ENCODE data around the gene IL1RAP. TPM values are rescaled to one million over a fixed set of nuclear protein-coding genes. Genes with fewer than 3 reads are reported as not detected.

Gene IL1RAP
- total and polyA plus RNA-seq, 8 donors = 20.1 to 32.5 (median 21.0) TPM

GRCh38 chr3:190558796-190559195, 44.9 kb downstream of the IL1RAP start:
- TF ChIP-seq CTCF (IDR thresholded peaks at IDR 0.05) = no peak
- Histone ChIP-seq H3K4me3 (no peak overlapping the region), H3K4me1 (no peaks in the 10 kb centered on the region), H3K27me3 (no peaks in the 10 kb centered on the region), H3K27ac (no peak overlapping the region), H3K36me3 (peaks cover 0 to 7% of the 10 kb centered on the region in 2 donors), H3K9me3 (no peaks in the 10 kb centered on the region)
- intact Hi-C loops (cut with DNase I) = no loop called here
- DNase-seq (no peak), ATAC-seq (peak; percentile 35)

GRCh38 chr3:190560013-190560895, 46.4 kb downstream of the IL1RAP start:
- no peaks in the 10 kb centered on the region for H3K27me3 ChIP-seq
- DNase-seq = no peak
- H3K9me3 ChIP-seq = no peaks in the 10 kb centered on the region
- TF ChIP-seq CTCF (IDR thresholded peaks at IDR 0.05) = no peak
- H3K4me3 ChIP-seq = no peak overlapping the region
- H3K27ac ChIP-seq = no peak overlapping the region
- intact Hi-C loops (cut with DNase I) = no loop called here
- ATAC-seq = no peak
- peaks cover 0 to 9% of the 10 kb centered on the region in 2 donors for H3K36me3 ChIP-seq
- peaks cover 0 to 2% of the 10 kb centered on the region in 2 donors for H3K4me1 ChIP-seq

- Histone ChIP-seq H3K27me3 (no peaks in the 10 kb centered on the region), H3K4me3 (no peak overlapping the region), H3K36me3 (peaks cover 0 to 5% of the 10 kb centered on the region in 2 donors), H3K27ac (no peak overlapping the region), H3K9me3 (no peaks in the 10 kb centered on the region), H3K4me1 (peaks cover 7 to 26% of the 10 kb centered on the region in 2 donors)
- no peak for TF ChIP-seq CTCF (IDR thresholded peaks at IDR 0.05)
- intact Hi-C loops (cut with DNase I) = no loop called here
- ATAC-seq (no peak), DNase-seq (no peak)
These were observed 49.1 kb downstream of the IL1RAP start for GRCh38 chr3:190562866-190563510.

- no peaks in the 10 kb centered on the region for H3K27me3 ChIP-seq
- no peak overlapping the region for H3K27ac ChIP-seq
- H3K36me3 ChIP-seq = peaks cover 0 to 5% of the 10 kb centered on the region in 2 donors
- H3K9me3 ChIP-seq = no peaks in the 10 kb centered on the region
- TF ChIP-seq CTCF (IDR thresholded peaks at IDR 0.05) = no peak
- intact Hi-C loops (cut with DNase I) = no loop called here
- DNase-seq (no peak), ATAC-seq (no peak)
- H3K4me3 ChIP-seq = no peak overlapping the region
- peaks cover 7 to 26% of the 10 kb centered on the region in 2 donors for H3K4me1 ChIP-seq
These were observed 50.3 kb downstream of the IL1RAP start for GRCh38 chr3:190564175-190564574.

Data from left lung (tissue), 10 donors.